ENCODE measurements around the gene SEMA3F.
A peak's percentile ranks its signal among the peaks of the same experiment; 100 is the strongest.

Gene SEMA3F

GRCh38 chr3:50192689-50193141 lies 37.6 kb downstream of the SEMA3F start:
- DNase-seq (ENCODE audit: low read depth in 1 of 2, low spot score in 1 of 2): peak; percentile 78

- no peak for DNase-seq (ENCODE audit: low read depth in 1 of 2, low spot score in 1 of 2)
These were observed 38.2 kb downstream of the SEMA3F start for GRCh38 chr3:50193286-50193685.

GRCh38 chr3:50193746-50194127 lies 38.6 kb downstream of the SEMA3F start:
- DNase-seq (ENCODE audit: low read depth in 1 of 2, low spot score in 1 of 2): no peak

GRCh38 chr3:50194128-50194902 lies 39.2 kb downstream of the SEMA3F start:
- DNase-seq (ENCODE audit: low read depth in 1 of 2, low spot score in 1 of 2): peak; percentile 63 to 73

GRCh38 chr3:50194903-50195500 lies 39.9 kb downstream of the SEMA3F start:
- DNase-seq (ENCODE audit: low read depth in 1 of 2, low spot score in 1 of 2): no peak

- DNase-seq (ENCODE audit: low read depth in 1 of 2, low spot score in 1 of 2): no peak
These were observed 40.6 kb downstream of the SEMA3F start for GRCh38 chr3:50195501-50196252.

- no peak for DNase-seq (ENCODE audit: low read depth in 1 of 2, low spot score in 1 of 2)
These were observed 41.2 kb downstream of the SEMA3F start for GRCh38 chr3:50196253-50196801.

GRCh38 chr3:50201573-50202315 lies 46.6 kb downstream of the SEMA3F start:
- DNase-seq (ENCODE audit: low read depth in 1 of 2, low spot score in 1 of 2): no peak

- DNase-seq (ENCODE audit: low read depth in 1 of 2, low spot score in 1 of 2): no peak
These were observed 47.4 kb downstream of the SEMA3F start for GRCh38 chr3:50202353-50203112.

GRCh38 chr3:50203113-50203808 lies 48.1 kb downstream of the SEMA3F start:
- DNase-seq (ENCODE audit: low read depth in 1 of 2, low spot score in 1 of 2): no peak

GRCh38 chr3:50203809-50204803 lies 49.0 kb downstream of the SEMA3F start:
- DNase-seq (ENCODE audit: low read depth in 1 of 2, low spot score in 1 of 2): no peak

GRCh38 chr3:50204804-50205412 lies 49.8 kb downstream of the SEMA3F start, which contains the start of gene SLC38A3:
Gene SLC38A3, plus strand, starts transcription at chr3:50205271. Its CDS starts 8,929 bp downstream, at chr3:50214200.
- DNase-seq (ENCODE audit: low read depth in 1 of 2, low spot score in 1 of 2): no peak

- DNase-seq (ENCODE audit: low read depth in 1 of 2, low spot score in 1 of 2): no peak
These were observed 50.5 kb downstream of the SEMA3F start for GRCh38 chr3:50205413-50206276.

- DNase-seq (ENCODE audit: low read depth in 1 of 2, low spot score in 1 of 2): no peak
These were observed 52.4 kb downstream of the SEMA3F start for GRCh38 chr3:50207359-50208042.

GRCh38 chr3:50208677-50209344 lies 53.7 kb downstream of the SEMA3F start:
- DNase-seq (ENCODE audit: low read depth in 1 of 2, low spot score in 1 of 2): no peak

- no peak for DNase-seq (ENCODE audit: low read depth in 1 of 2, low spot score in 1 of 2)
These were observed 55.0 kb downstream of the SEMA3F start for GRCh38 chr3:50210176-50210509.

Data from activated CD4-positive, alpha-beta T cell treated with anti-CD3 and anti-CD28 coated beads, Interleukin-2, amount 50 U/mL, for 24 hours (primary cell).